GM06990 (cell line): ENCODE measurements around the gene KCNIP4.

ENCODE experiments used
- DNase-seq: peaks from one replicate; pipeline ENCODE4 v3.0.0-alpha.2; 2011; ENCODE audit not compliant: insufficient read length; ENCODE audit errors: extremely low read depth
- H3K27me3 ChIP-seq: replicated peaks from 2 replicates; pipeline ENCODE4 v1.6.0; 2011; ENCODE audit warnings: low read length; ENCODE audit not compliant: control insufficient read depth, insufficient read depth
- H3K36me3 ChIP-seq: 2 replicates; pipeline ENCODE4 v1.5.1; 2011; ENCODE audit warnings: low read length; ENCODE audit not compliant: control insufficient read depth, insufficient read depth
- H3K4me3 ChIP-seq: replicated peaks from 2 replicates; pipeline ENCODE4 v1.5.1; 2011; ENCODE audit warnings: low read depth, mild to moderate bottlenecking, control low read depth, low read length
- CTCF ChIP-seq: IDR thresholded peaks from 2 replicates; pipeline ENCODE4 v1.5.1; 2011; ENCODE audit warnings: low read length, control low read depth, mild to moderate bottlenecking, inconsistent platforms; ENCODE audit not compliant: insufficient read depth, poor library complexity, severe bottlenecking

The KCNIP4 gene

GRCh38 chr4:21947791-21948346 is 703 bp downstream of the KCNIP4 start:
- TF ChIP-seq CTCF = no peak
- no peaks in the 10 kb centered on the region for H3K36me3 ChIP-seq
- no peak overlapping the region for H3K4me3 ChIP-seq
- H3K27me3 ChIP-seq = no peaks in the 10 kb centered on the region
- DNase-seq = no peak

GRCh38 chr4:21946858-21947257 is 1.7 kb downstream of the KCNIP4 start:
- H3K36me3 ChIP-seq = no peaks in the 10 kb centered on the region
- no peak overlapping the region for H3K4me3 ChIP-seq
- H3K27me3 ChIP-seq = no peaks in the 10 kb centered on the region
- TF ChIP-seq CTCF = no peak
- no peak for DNase-seq

- no peak for TF ChIP-seq CTCF
- no peak for DNase-seq
- Histone ChIP-seq H3K4me3 (no peak overlapping the region), H3K27me3 (no peaks in the 10 kb centered on the region), H3K36me3 (no peaks in the 10 kb centered on the region)
These were observed 26.9 kb downstream of the KCNIP4 start for GRCh38 chr4:21921526-21922180.

- Histone ChIP-seq H3K36me3 (no peaks in the 10 kb centered on the region), H3K27me3 (no peaks in the 10 kb centered on the region), H3K4me3 (no peak overlapping the region)
- TF ChIP-seq CTCF = no peak
- DNase-seq = no peak
These were observed 32.8 kb downstream of the KCNIP4 start for GRCh38 chr4:21915761-21916160.

GRCh38 chr4:21901831-21902230 is 46.7 kb downstream of the KCNIP4 start:
- Histone ChIP-seq H3K36me3 (no peaks in the 10 kb centered on the region), H3K27me3 (no peaks in the 10 kb centered on the region), H3K4me3 (no peak overlapping the region)
- TF ChIP-seq CTCF = no peak
- no peak for DNase-seq
